Kasumi-1 (cell line): ENCODE data around the gene RBBP4.
"Not testable (repeated sequence)": the region's sequence is repeated elsewhere in the genome, so short reads cannot be mapped to it uniquely, and the experiment has no call there.

ENCODE experiments used
- DNase-seq, 2 experiments: peaks; one replicate each; lab custom pipeline; 2025; lab: John Stamatoyannopoulos, UW

Gene RBBP4

DNA sequence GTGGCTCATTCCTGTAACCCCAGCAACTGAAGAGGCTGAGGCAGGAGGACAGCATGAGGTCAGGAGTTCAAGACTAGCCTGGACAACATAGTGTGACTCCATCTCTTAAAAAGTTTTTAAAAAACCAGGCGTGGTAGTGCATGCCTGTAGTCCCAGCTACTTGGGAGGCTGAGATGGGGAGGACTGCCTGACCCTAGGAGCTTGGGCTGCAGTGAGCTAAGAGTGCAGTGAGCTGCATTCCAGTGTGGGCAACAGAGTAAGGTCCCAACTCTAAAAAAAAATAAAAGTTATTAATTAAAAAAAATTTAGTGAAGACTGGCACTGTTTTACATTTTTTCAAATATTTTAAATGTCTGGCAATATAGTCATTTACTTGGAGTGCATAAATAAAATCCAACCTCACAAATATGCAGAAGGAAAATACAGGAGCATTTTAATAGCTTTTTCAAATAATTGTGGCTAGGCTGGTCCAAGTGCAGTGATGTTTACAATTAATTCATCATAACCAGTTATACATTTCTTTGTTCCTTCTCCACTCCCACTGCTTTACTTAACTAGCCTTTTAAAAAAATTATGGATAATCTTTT is 11.4 kb upstream of the RBBP4 start:
- no peak for DNase-seq

GRCh38 chr1:32642292-32642827 is 8.6 kb upstream of the RBBP4 start:
- DNase-seq = not testable (repeated sequence)

GRCh38 chr1:32644426-32644825 is 6.6 kb upstream of the RBBP4 start:
- DNase-seq = no peak

GRCh38 chr1:32647308-32648134 is 3.5 kb upstream of the RBBP4 start:
- no peak for DNase-seq

- DNase-seq = peak; percentile 98
Observed at GRCh38 chr1:32650248-32650751, 708 bp upstream of the RBBP4 start, which contains the start of gene ZBTB8OS. Gene ZBTB8OS (minus strand): TSS chr1:32650550. CDS start chr1:32650529, 21 bp downstream.

- peak in 1 of 2 experiments; percentile 52 for DNase-seq
Observed at GRCh38 chr1:32651461-32652073, 559 bp downstream of the RBBP4 start.

GRCh38 chr1:32652244-32652962 is 1.4 kb downstream of the RBBP4 start:
- DNase-seq = no peak

GRCh38 chr1:32659581-32659980 is 8.6 kb downstream of the RBBP4 start:
- no peak for DNase-seq

DNA sequence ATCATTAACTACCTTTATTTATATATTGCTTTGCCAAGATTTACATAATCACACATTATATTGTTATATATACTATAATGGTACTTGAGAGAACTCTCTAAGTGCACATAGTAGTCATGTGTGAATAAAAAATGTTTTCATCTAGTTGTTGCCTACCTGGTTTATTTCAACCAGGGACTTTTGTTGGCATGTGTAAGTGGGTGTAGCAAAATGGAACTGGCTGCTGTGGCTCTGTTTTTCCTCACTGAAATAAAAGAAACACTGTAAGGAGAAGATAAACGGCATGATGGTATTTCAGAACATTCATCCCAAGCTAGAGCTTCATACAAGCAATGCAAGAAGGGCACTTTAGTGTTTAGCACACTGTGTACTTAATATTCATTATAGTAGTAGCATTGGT is 14.9 kb downstream of the RBBP4 start:
- no peak for DNase-seq

GRCh38 chr1:32666901-32667566 is 16.0 kb downstream of the RBBP4 start:
- DNase-seq = no peak

DNA sequence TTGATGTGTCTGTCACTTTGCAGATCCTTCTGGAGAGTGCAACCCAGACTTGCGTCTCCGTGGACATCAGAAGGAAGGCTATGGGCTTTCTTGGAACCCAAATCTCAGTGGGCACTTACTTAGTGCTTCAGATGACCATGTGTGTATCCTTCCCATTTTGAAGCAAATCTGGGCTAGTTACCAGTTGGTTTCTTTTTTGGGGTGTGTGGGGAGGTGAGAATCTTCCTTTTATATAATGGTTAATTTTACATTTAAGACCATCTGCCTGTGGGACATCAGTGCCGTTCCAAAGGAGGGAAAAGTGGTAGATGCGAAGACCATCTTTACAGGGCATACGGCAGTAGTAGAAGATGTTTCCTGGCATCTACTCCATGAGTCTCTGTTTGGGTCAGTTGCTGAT is 17.7 kb downstream of the RBBP4 start:
- not testable (repeated sequence) for DNase-seq

DNA sequence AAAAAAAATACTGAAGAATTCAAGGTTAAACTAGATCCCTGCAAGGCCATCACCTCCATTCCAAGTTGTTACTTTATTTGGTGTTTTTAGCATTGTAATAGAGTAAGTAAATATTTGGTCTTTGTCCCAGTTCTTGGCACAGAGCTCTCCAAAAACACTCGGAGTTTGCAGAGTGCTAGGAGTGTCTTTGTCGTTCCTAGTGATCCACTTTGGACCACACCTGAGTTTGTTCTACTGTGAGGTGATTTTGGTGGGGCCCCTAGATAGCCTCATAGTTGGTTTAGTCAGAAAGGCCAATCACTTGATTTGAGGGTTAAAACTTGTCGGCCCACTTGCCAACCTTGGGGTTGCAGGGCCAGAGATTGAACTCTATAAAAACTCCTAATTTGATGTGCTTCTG is 25.9 kb downstream of the RBBP4 start:
- DNase-seq = no peak

DNA sequence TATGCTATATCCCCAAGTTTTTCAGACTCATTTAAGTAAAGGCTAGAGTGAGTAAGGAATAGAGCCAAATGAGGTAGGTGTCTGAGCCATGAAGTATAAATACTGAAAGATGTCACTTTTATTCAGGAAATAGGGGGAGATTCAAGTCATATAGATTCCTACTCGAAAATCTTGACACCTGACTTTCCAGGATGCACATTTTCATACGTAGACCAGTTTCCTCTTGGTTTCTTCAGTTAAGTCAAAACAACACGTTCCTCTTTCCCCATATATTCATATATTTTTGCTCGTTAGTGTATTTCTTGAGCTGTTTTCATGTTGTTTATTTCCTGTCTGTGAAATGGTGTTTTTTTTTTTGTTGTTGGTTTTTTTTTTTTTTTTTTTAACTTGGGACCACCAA is 29.0 kb downstream of the RBBP4 start:
- DNase-seq = not testable (repeated sequence)

DNA sequence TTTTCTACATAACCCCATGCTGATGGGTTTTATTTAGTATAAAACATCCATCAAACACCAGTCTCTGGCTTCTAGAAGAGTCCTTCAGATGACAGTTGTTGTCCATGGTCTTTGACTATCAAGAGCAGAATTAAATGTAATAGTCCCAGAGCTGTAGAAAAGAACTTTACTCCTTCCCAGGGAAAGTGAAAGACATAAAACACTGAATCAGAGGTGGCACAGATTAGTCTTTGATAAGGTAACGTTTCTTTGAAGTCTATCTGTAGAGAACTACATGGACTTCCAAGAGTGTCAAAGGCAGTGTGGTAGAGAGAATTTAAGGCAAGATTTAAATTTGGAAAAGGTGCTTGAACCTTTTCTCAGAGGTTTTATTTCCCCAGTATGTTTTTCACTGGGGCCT is 29.6 kb downstream of the RBBP4 start:
- DNase-seq = no peak

DNA sequence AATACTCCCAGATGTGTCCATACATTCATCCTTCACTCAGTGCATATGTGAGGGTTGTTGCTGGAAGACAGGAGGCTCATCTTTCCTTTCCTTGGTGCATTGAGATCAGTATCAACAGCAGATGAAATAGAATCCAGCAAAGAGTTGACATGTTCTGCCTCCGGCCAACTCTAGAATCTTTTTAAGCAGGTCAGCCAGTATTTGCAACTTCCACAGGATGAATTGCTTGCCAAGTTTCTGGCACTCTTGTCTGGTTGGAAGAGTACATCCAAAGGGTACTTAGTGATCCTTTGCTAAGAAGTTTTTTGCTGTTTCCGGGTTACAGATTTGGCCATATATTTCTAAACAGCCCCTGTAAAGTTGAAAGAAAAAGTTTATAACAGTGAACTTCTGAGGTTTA is 30.5 kb downstream of the RBBP4 start:
- DNase-seq = no peak

DNA sequence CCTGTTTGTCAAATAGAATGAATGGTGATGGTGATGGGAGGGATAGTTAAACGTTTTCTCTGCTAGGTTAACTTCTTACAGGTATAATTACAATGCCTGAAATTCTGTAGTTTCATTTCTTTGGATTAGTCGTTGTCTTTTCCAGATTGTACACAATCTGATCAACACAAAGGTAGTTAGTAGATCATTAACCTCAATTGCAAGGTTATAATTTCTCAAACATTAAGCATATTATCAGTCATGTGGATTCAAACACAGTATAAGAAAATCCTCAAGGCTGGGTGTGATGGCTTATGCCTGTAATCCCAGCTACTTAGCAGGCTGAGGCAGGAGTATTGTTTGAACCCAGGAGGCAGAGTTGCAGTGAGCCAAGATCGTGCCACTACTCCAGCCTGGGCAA is 31.0 kb downstream of the RBBP4 start:
- no peak for DNase-seq

GRCh38 chr1:32683397-32683796 is 32.4 kb downstream of the RBBP4 start:
- no peak for DNase-seq

DNA sequence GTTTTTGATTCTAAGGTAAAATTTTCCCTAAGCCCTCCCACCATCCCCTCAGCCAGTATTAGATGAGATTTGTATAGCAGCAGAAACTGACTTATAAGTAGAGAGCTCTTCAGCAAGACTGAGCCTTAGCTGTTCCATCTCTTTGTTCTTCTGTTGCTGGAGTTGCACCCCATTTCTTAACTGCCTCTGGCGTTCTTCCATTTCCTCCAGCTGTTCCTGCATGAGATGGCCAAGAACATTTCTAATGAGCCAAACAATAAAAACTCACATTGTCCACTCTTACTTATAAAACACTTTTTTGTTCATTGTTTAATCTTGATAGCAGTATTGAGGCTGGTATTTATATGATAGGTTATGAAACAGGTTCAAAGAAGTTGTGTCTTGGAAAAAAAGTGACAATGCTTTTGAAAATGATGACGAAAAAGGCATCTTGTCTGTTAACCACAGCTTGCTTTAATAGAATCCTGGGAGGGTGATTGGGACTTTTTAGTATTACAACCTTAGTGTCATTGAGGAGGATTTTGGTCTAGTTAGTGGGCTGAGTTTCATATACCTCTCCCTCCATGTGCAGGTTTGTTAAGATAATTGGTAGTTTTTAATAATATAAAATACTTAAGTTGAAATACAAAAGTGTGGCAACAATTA is 33.3 kb downstream of the RBBP4 start:
- no peak for DNase-seq

- no peak for DNase-seq
Observed at GRCh38 chr1:32685498-32685897, 34.5 kb downstream of the RBBP4 start.

- DNase-seq = no peak
Observed at GRCh38 chr1:32686387-32686786, 35.4 kb downstream of the RBBP4 start.
